Neural cell (in vitro differentiated cells): ENCODE data around the gene SLC12A8.

Source experiments
- EP300 ChIP-seq: fragments of 450-650 bp; conservative IDR thresholded peaks from 2 replicates; pipeline ENCODE4 v1.6.1; 2014; ENCODE audit warnings: antibody characterized with exemption, mild to moderate bottlenecking, moderate library complexity; ENCODE audit not compliant: poor library complexity, severe bottlenecking
- POLR2AphosphoS5 ChIP-seq: IDR thresholded peaks from 2 replicates; pipeline ENCODE4 v1.6.1; 2012
- RAD21 ChIP-seq: fragments of 450-650 bp; conservative IDR thresholded peaks from 2 replicates; pipeline ENCODE4 v1.6.1; 2014; ENCODE audit warnings: antibody characterized with exemption, mild to moderate bottlenecking, moderate library complexity
- SMC3 ChIP-seq: fragments of 450-650 bp; conservative IDR thresholded peaks from 2 replicates; pipeline ENCODE4 v1.6.1; 2014; ENCODE audit warnings: antibody characterized with exemption, mild to moderate bottlenecking, moderate library complexity; ENCODE audit not compliant: poor library complexity
- TAF1 ChIP-seq: IDR thresholded peaks from 2 replicates; pipeline ENCODE4 v1.6.1; 2012; ENCODE audit warnings: low read depth
- TF ChIP-seq, protein P1 (sequence below): fragments of 450-650 bp; IDR thresholded peaks from 2 replicates; pipeline ENCODE4 v1.5.1; 2014; ENCODE audit warnings: antibody characterized with exemption, mild to moderate bottlenecking, moderate library complexity; ENCODE audit not compliant: poor library complexity, severe bottlenecking

DNA sequence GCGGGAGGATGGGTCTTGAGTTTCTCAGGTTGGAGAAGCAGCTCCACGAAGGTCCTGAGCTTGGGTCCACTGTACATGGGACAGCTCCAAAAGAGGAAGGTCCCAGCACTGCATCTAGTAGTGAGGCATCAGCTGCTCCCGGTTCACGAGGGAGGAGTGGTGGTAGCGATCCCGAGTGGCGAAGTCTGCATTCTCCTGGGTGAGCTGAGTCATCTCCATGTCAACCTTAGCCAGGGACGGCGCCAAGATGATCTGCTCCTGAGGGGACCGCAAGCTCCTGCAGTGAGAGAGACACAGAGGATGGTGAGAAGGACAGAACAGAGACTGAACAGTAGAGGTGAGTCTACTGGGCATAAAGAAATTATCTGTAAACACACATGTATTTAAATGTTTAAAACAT is 128.8 kb downstream of the SLC12A8 start:
- TF ChIP-seq RAD21 (no peak), TAF1 (no peak), EP300 (no peak), SMC3 (no peak), POLR2AphosphoS5 (no peak)
- TF ChIP-seq, protein P1, sequence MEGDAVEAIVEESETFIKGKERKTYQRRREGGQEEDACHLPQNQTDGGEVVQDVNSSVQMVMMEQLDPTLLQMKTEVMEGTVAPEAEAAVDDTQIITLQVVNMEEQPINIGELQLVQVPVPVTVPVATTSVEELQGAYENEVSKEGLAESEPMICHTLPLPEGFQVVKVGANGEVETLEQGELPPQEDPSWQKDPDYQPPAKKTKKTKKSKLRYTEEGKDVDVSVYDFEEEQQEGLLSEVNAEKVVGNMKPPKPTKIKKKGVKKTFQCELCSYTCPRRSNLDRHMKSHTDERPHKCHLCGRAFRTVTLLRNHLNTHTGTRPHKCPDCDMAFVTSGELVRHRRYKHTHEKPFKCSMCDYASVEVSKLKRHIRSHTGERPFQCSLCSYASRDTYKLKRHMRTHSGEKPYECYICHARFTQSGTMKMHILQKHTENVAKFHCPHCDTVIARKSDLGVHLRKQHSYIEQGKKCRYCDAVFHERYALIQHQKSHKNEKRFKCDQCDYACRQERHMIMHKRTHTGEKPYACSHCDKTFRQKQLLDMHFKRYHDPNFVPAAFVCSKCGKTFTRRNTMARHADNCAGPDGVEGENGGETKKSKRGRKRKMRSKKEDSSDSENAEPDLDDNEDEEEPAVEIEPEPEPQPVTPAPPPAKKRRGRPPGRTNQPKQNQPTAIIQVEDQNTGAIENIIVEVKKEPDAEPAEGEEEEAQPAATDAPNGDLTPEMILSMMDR: no peak
